Natural killer cell (primary cell): ENCODE results near the gene NRSN2. TPM values are rescaled to one million over a fixed set of nuclear protein-coding genes. Genes with fewer than 3 reads are reported as not detected.
"Not testable (repeated sequence)": the region's sequence is repeated elsewhere in the genome, so short reads cannot be mapped to it uniquely, and the experiment has no call there.

Experiments used
- ATAC-seq, 3 donors: fragments of 150-1000 bp in 2 of 3; fragments of 200-7000 bp in 1 of 3; cut with Tn5 transposase; 1 replicate in 1 of 3; 2 replicates in 2 of 3; pipeline ENCODE4 v1.10.0; 2021; ENCODE audit warnings: mild to moderate bottlenecking in 2 of 3, moderate library complexity in 2 of 3
- DNase-seq, 2 donors: peaks; one replicate each; pipeline versions ENCODE4 v3.0.0 to v3.0.0-alpha.2; 2013 to 2021; ENCODE audit warnings: mixed read lengths in 1 of 2
- H3K27ac ChIP-seq: one replicate; pipeline ENCODE4 v1.5.1; 2013; ENCODE audit warnings: mild to moderate bottlenecking, low read length
- H3K27me3 ChIP-seq: one replicate; pipeline ENCODE4 v1.6.1; 2013; ENCODE audit warnings: low read length; ENCODE audit not compliant: control insufficient read depth, insufficient read depth
- H3K36me3 ChIP-seq: one replicate; pipeline ENCODE4 v1.6.1; 2013; ENCODE audit warnings: low read length; ENCODE audit not compliant: control insufficient read depth, insufficient read depth
- H3K4me1 ChIP-seq: one replicate; pipeline ENCODE4 v1.6.1; 2013; ENCODE audit warnings: low read length; ENCODE audit not compliant: control insufficient read depth, insufficient read depth
- H3K4me3 ChIP-seq: one replicate; pipeline ENCODE4 v1.5.1; 2013; ENCODE audit warnings: low read length
- H3K9me3 ChIP-seq: one replicate; pipeline ENCODE4 v1.6.1; 2013; ENCODE audit warnings: low read length; ENCODE audit not compliant: control insufficient read depth, insufficient read depth
- H3K27ac Mint-ChIP-seq, 2 donors: one replicate each; pipeline ENCODE4 v1.8.0; 2022; ENCODE audit warnings: mild to moderate bottlenecking in 2 of 2, mixed read lengths in 2 of 2, moderate library complexity in 1 of 2
- H3K27me3 Mint-ChIP-seq, 2 donors: one replicate each; pipeline ENCODE4 v1.8.0; 2022; ENCODE audit warnings: low read depth in 2 of 2, mixed read lengths in 2 of 2
- H3K36me3 Mint-ChIP-seq: one replicate; pipeline ENCODE4 v1.8.0; 2022; ENCODE audit warnings: mixed read lengths
- H3K4me1 Mint-ChIP-seq, 2 donors: one replicate each; pipeline ENCODE4 v1.8.0; 2022; ENCODE audit warnings: mixed read lengths in 2 of 2
- H3K4me3 Mint-ChIP-seq: one replicate; pipeline ENCODE4 v1.8.0; 2022; ENCODE audit warnings: mild to moderate bottlenecking, moderate library complexity, mixed read lengths
- H3K9me3 Mint-ChIP-seq, 2 donors: one replicate each; pipeline ENCODE4 v1.8.0; 2022; ENCODE audit warnings: mixed read lengths in 2 of 2
- WGBS: methylation state at CpG from one replicate; pipeline ENCODE4 v1.1.7; 2013; ENCODE audit warnings: missing lambda C conversion rate; ENCODE audit not compliant: insufficient coverage; 5-methylcytosine and 5-hydroxymethylcytosine counted together
- intact Hi-C: fragments of 100-400 bp; cut with micrococcal nuclease; formaldehyde crosslinking; loops from one replicate; pipeline ENCODE4 v1.14.2; 2022
- total RNA-seq, 4 donors: library from RNA; stranded (reverse); fragments of 120-200 nt in 1 of 4; gene quantifications; one replicate each; pipeline versions ENCODE4 v1.2.3 to v1.2.4, GENCODE V29; 2013 to 2022
- TF ChIP-seq, protein P1 (sequence below): fragments of 200-600 bp; IDR thresholded peaks from one replicate; pipeline ENCODE4 v1.8.0; 2022; ENCODE audit warnings: antibody characterized with exemption

Gene NRSN2
- total RNA-seq, 3 donors from 2014 or later (not counting 1 experiment from before 2014, with no cell fraction given) = 6.6 to 9.3 (median 8.4) TPM

DNA sequence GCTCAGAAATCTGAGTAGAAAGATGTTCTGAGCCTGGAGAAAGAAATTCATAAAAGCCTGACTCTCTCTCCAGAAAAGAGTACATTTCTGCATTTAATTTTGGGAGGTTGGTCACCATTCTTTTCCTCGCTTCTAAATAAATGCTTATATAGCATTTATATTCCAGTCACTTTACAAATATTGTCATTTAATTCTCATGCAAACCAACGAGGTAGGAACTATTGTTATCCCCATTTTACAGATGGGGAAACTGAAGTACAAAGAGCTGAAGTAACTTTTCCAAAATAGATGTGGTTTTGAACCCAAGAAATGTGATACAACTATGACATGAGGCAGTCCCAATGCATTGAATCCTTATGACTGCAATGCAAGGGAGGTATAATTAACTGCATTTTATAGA, 29.2 kb downstream of the NRSN2 start:
- no peaks in the 10 kb centered on the region for H3K9me3 Mint-ChIP-seq
- WGBS = no CpG with 5 or more reads among the region's 2 CpGs
- no peaks in the 10 kb centered on the region for H3K27me3 Mint-ChIP-seq
- H3K27ac Mint-ChIP-seq = no peak overlapping the region
- no peak for DNase-seq
- no peaks in the 10 kb centered on the region for H3K9me3 ChIP-seq
- no peak overlapping the region for H3K4me3 ChIP-seq
- no peaks in the 10 kb centered on the region for H3K27me3 ChIP-seq
- intact Hi-C loops = no loop called here
- no peaks in the 10 kb centered on the region for H3K36me3 Mint-ChIP-seq
- H3K36me3 ChIP-seq = no peaks in the 10 kb centered on the region
- H3K4me1 ChIP-seq = peaks cover 8% of the 10 kb centered on the region
- H3K4me1 Mint-ChIP-seq = no peaks in the 10 kb centered on the region
- TF ChIP-seq, protein P1, sequence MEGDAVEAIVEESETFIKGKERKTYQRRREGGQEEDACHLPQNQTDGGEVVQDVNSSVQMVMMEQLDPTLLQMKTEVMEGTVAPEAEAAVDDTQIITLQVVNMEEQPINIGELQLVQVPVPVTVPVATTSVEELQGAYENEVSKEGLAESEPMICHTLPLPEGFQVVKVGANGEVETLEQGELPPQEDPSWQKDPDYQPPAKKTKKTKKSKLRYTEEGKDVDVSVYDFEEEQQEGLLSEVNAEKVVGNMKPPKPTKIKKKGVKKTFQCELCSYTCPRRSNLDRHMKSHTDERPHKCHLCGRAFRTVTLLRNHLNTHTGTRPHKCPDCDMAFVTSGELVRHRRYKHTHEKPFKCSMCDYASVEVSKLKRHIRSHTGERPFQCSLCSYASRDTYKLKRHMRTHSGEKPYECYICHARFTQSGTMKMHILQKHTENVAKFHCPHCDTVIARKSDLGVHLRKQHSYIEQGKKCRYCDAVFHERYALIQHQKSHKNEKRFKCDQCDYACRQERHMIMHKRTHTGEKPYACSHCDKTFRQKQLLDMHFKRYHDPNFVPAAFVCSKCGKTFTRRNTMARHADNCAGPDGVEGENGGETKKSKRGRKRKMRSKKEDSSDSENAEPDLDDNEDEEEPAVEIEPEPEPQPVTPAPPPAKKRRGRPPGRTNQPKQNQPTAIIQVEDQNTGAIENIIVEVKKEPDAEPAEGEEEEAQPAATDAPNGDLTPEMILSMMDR = no peak
- H3K27ac ChIP-seq = no peak overlapping the region
- ATAC-seq = no peak
- no peak overlapping the region for H3K4me3 Mint-ChIP-seq

DNA sequence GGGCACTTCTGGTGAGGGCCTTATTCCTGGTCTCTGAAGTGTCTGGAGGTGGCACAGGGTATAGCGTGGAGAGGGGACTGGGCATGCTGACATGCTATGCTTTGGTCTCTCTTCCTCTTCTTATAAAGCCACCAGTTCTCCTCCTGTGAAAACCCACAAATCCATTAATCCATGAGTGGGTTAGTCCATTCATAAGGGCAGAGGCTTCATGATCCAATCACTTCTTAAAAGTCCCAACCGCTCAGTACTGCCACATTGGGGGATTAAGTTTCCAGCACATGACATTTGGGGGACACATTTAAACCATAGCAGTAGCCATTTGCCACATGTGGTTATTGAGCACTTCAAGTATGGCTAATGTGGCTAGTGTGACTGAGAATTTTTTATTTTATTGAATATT, 29.8 kb downstream of the NRSN2 start:
- intact Hi-C loops = no loop called here
- 54% methylated on average over 2 of the region's 2 CpGs for WGBS

DNA sequence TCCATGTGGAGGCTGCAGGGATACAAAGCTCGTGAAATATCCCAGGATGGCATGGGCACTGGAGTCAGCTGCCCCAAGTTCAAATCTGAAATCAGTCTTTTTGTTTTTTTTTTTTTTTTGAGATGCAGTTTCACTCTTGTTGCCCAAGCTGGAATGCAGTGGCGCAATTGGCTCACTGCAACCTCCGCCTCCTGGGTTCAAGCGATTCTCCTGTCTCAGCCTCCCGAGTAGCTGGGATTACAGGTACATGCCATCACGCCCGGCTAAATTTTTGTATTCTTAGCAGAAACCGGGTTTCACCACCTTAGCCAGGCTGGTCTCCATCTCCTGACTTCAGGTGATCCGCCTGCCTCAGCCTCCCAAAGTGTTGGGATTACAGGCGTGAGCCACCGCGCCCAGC, 30.7 kb downstream of the NRSN2 start:
- intact Hi-C loops = not testable (repeated sequence)
- WGBS = 86% methylated on average over 12 of the region's 12 CpGs

More for the DNA sequence above, 29.8 kb downstream of the NRSN2 start:
- DNase-seq = no peak
- no peaks in the 10 kb centered on the region for H3K36me3 Mint-ChIP-seq
- H3K9me3 Mint-ChIP-seq = no peaks in the 10 kb centered on the region
- Histone ChIP-seq H3K4me3 (no peak overlapping the region), H3K9me3 (no peaks in the 10 kb centered on the region), H3K27me3 (no peaks in the 10 kb centered on the region), H3K27ac (no peak overlapping the region), H3K36me3 (no peaks in the 10 kb centered on the region), H3K4me1 (peaks cover 8% of the 10 kb centered on the region)
- H3K27ac Mint-ChIP-seq = no peak overlapping the region
- H3K4me3 Mint-ChIP-seq = no peak overlapping the region
- ATAC-seq = no peak
- TF ChIP-seq, protein P1 = no peak
- no peaks in the 10 kb centered on the region for H3K27me3 Mint-ChIP-seq
- peaks cover 0 to 6% of the 10 kb centered on the region in 2 donors for H3K4me1 Mint-ChIP-seq

DNA sequence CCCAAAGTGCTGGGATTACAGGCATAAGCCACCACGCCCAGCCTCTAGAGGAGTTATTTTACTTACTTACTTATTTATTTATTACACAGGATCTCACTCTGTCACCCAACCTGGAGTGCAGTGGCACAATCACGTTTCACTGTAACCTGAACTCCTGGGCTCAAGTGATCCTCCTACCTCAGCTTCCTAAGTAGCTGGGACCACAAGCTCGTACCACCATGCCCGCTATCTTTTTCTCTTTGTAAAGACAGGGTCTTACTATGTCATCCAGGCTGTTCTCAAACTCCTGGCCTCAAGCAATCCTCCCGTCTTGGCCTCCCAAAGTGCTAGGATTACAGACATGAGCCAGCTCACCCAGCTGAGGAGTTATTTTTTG, 32.0 kb downstream of the NRSN2 start:
- no peaks in the 10 kb centered on the region for H3K36me3 ChIP-seq
- H3K27ac ChIP-seq = no peak overlapping the region
- ATAC-seq (no peak), DNase-seq (no peak)
- H3K4me3 ChIP-seq = no peak overlapping the region
- TF ChIP-seq, protein P1 = no peak
- Mint-ChIP-seq H3K4me1 (peaks cover 7 to 22% of the 10 kb centered on the region in 2 donors), H3K27me3 (no peaks in the 10 kb centered on the region), H3K36me3 (no peaks in the 10 kb centered on the region), H3K4me3 (no peak overlapping the region), H3K27ac (no peak overlapping the region), H3K9me3 (no peaks in the 10 kb centered on the region)
- intact Hi-C loops = no loop called here
- no peaks in the 10 kb centered on the region for H3K9me3 ChIP-seq
- peaks cover 9% of the 10 kb centered on the region for H3K4me1 ChIP-seq
- WGBS = 91% methylated on average over 4 of the region's 5 CpGs
- no peaks in the 10 kb centered on the region for H3K27me3 ChIP-seq

More for the DNA sequence above, 30.7 kb downstream of the NRSN2 start:
- not testable (repeated sequence) for H3K4me3 ChIP-seq, H3K27me3 ChIP-seq, H3K4me1 Mint-ChIP-seq, H3K36me3 ChIP-seq, H3K9me3 ChIP-seq, H3K27ac Mint-ChIP-seq, DNase-seq, H3K27ac ChIP-seq, H3K4me3 Mint-ChIP-seq, H3K36me3 Mint-ChIP-seq, ATAC-seq, H3K9me3 Mint-ChIP-seq, H3K27me3 Mint-ChIP-seq
- H3K4me1 ChIP-seq = peaks cover 13% of the 10 kb centered on the region
